ENCODE results near the gene ZNF514. TPM values are rescaled to one million over a fixed set of nuclear protein-coding genes. Genes with fewer than 3 reads are reported as not detected.

Gene ZNF514
- total RNA-seq, 1 experiment from 2014 or later: 12.9 TPM

DNA sequence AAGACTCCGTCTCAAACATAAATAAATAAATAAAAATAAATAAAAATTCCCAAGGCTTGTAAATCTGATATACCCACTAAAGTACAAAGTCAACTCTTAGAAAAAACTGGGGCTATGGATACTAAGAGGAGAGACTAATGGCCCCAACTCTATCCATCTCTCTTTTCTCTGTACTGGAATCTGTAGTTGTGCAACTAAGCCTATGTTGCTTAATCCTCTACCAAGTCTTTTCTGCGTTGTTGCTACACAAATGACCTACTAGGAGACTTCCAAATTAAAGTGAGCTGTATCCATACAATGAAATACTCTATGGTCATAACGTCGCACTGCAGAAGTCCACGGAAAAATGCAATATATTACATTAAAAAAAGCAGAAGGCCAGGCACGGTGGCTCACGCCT is 46.2 kb downstream of the ZNF514 start:
- H3K4me2 ChIP-seq (ENCODE audit: insufficient read depth, insufficient read length, low read length): no peak overlapping the region
- peaks cover 5% of the 10 kb centered on the region for H3K79me1 ChIP-seq (ENCODE audit: insufficient read depth, low read depth, low read length, poor library complexity, severe bottlenecking)
- no peaks in the 10 kb centered on the region for H4K20me1 ChIP-seq (ENCODE audit: control insufficient read depth, insufficient read depth, insufficient read length)
- no peak overlapping the region for H2BK20ac ChIP-seq (ENCODE audit: low read depth, low read length, poor library complexity, severe bottlenecking)
- peaks cover 9 to 10% of the 10 kb centered on the region in 2 experiments for H3K4me1 Mint-ChIP-seq
- no peak overlapping the region for H2BK15ac ChIP-seq (ENCODE audit: low read depth, low read length)
- peaks cover 2% of the 10 kb centered on the region; the same call in 1 of the 2 replicates for H3K79me2 ChIP-seq (ENCODE audit: insufficient read depth, low read length)
- no peak overlapping the region for H2AK5ac ChIP-seq (ENCODE audit: insufficient read length, low read length)
- H2AFZ ChIP-seq (ENCODE audit: low read length): no peak overlapping the region
- H3K9ac ChIP-seq (ENCODE audit: extremely low read depth, insufficient read length, low read length): no peak overlapping the region
- H2BK12ac ChIP-seq (ENCODE audit: insufficient read length, low read depth, low read length): no peak overlapping the region
- DNase-seq: no peak
- no peak overlapping the region for H4K5ac ChIP-seq (ENCODE audit: insufficient read length, low read depth, low read length)
- H3K4ac ChIP-seq (ENCODE audit: low read depth, low read length): no peak overlapping the region
- no peak overlapping the region for H2BK120ac ChIP-seq (ENCODE audit: low read depth, low read length, poor library complexity, severe bottlenecking)
- no peak overlapping the region for H3K27ac Mint-ChIP-seq
- H3K9me3 ChIP-seq (ENCODE audit: control insufficient read depth, low read depth, low read length): no peaks in the 10 kb centered on the region
- no peaks in the 10 kb centered on the region for H3K27me3 ChIP-seq (ENCODE audit: insufficient read depth, low read length)
- no peak overlapping the region for H3K18ac ChIP-seq (ENCODE audit: insufficient read length, low read depth, low read length)
- WGBS (ENCODE audit: extremely low coverage, insufficient read length, low lambda C conversion rate): no CpG with 5 or more reads among the region's 7 CpGs
- H3T11ph ChIP-seq (ENCODE audit: low read length): no peak overlapping the region
- TF ChIP-seq CTCF (conservative IDR thresholded peaks at IDR 0.05): no peak
- H4K91ac ChIP-seq (ENCODE audit: insufficient read length, low read depth, low read length): no peak overlapping the region
- no peak overlapping the region for H3K56ac ChIP-seq (ENCODE audit: insufficient read length, low read depth, low read length)
- no peak overlapping the region for H3K23ac ChIP-seq (ENCODE audit: insufficient read length, low read depth, low read length)
- H3K4me1 ChIP-seq (ENCODE audit: insufficient read depth, low read length): no peaks in the 10 kb centered on the region
- H3K14ac ChIP-seq (ENCODE audit: insufficient read depth, low read length): no peak overlapping the region
- H3K36me3 Mint-ChIP-seq (ENCODE audit: insufficient read depth in 1 of 3, low read depth in 3 of 3): peaks cover 24 to 66% (median 50%) of the 10 kb centered on the region in 3 experiments
- no peak overlapping the region for H3K27ac ChIP-seq (ENCODE audit: insufficient read length, low read depth, low read length)
- H3K4me3 Mint-ChIP-seq: no peak overlapping the region
- H3K9me3 Mint-ChIP-seq: no peaks in the 10 kb centered on the region
- no peak overlapping the region for H2BK5ac ChIP-seq (ENCODE audit: insufficient read length, low read length)
- no peak overlapping the region for H4K8ac ChIP-seq (replicated peaks; ENCODE audit: insufficient read length, low read depth, low read length)
- no peaks in the 10 kb centered on the region for H3K23me2 ChIP-seq (ENCODE audit: insufficient read length, low read depth, low read length, poor library complexity, severe bottlenecking)
- H3K27me3 Mint-ChIP-seq (ENCODE audit: low read depth): no peaks in the 10 kb centered on the region; the same call in 1 of the 2 replicates
